Superior temporal gyrus (tissue), 1 donor: Measurements from ENCODE around the gene AHCYL1.
A peak's percentile ranks its signal among the peaks of the same experiment; 100 is the strongest.

ENCODE experiments used
- DNase-seq: peaks from one replicate; pipeline ENCODE4 v3.0.0-alpha.2; 2016; ENCODE audit errors: extremely low spot score

The AHCYL1 gene

GRCh38 chr1:109976762-109977161 is 7.8 kb upstream of the AHCYL1 start:
- no peak for DNase-seq

GRCh38 chr1:109977225-109977624 is 7.3 kb upstream of the AHCYL1 start:
- no peak for DNase-seq

GRCh38 chr1:109977657-109978378 is 6.7 kb upstream of the AHCYL1 start:
- no peak for DNase-seq

- DNase-seq, result no peak
These were observed 5.6 kb upstream of the AHCYL1 start for GRCh38 chr1:109978761-109979488.

GRCh38 chr1:109979489-109980091 is 5.0 kb upstream of the AHCYL1 start:
- DNase-seq, result no peak

- DNase-seq, result no peak
These were observed 4.1 kb upstream of the AHCYL1 start for GRCh38 chr1:109980324-109981003.

GRCh38 chr1:109981004-109981335 is 3.6 kb upstream of the AHCYL1 start:
- DNase-seq, result no peak

- DNase-seq, result no peak
These were observed 980 bp upstream of the AHCYL1 start for GRCh38 chr1:109983380-109984189.

GRCh38 chr1:109984190-109984455 is 442 bp upstream of the AHCYL1 start:
- DNase-seq, result peak; percentile 68

- DNase-seq, result no peak
These were observed 885 bp downstream of the AHCYL1 start for GRCh38 chr1:109985247-109986053.

GRCh38 chr1:109986054-109986444 is 1.5 kb downstream of the AHCYL1 start:
- no peak for DNase-seq

GRCh38 chr1:109988349-109988914 is 3.9 kb downstream of the AHCYL1 start:
- DNase-seq, result no peak

GRCh38 chr1:109989506-109990301 is 5.1 kb downstream of the AHCYL1 start:
- no peak for DNase-seq

- DNase-seq, result no peak
These were observed 5.7 kb downstream of the AHCYL1 start for GRCh38 chr1:109990302-109990653.

- no peak for DNase-seq
These were observed 6.9 kb downstream of the AHCYL1 start for GRCh38 chr1:109991400-109991925.

- DNase-seq, result no peak
These were observed 9.3 kb downstream of the AHCYL1 start for GRCh38 chr1:109993885-109994284.

GRCh38 chr1:109994654-109995053 is 10.1 kb downstream of the AHCYL1 start:
- no peak for DNase-seq

- no peak for DNase-seq
These were observed 11.0 kb downstream of the AHCYL1 start for GRCh38 chr1:109995536-109995935.

- DNase-seq, result no peak
These were observed 11.9 kb downstream of the AHCYL1 start for GRCh38 chr1:109996476-109996875.
